ENCODE data around the gene GRPEL2. TPM values are rescaled to one million over a fixed set of nuclear protein-coding genes. Genes with fewer than 3 reads are reported as not detected.

The GRPEL2 gene
- total RNA-seq, 4 donors from 2014 or later, result 2.2 to 10.6 (median 6.4) TPM

DNA sequence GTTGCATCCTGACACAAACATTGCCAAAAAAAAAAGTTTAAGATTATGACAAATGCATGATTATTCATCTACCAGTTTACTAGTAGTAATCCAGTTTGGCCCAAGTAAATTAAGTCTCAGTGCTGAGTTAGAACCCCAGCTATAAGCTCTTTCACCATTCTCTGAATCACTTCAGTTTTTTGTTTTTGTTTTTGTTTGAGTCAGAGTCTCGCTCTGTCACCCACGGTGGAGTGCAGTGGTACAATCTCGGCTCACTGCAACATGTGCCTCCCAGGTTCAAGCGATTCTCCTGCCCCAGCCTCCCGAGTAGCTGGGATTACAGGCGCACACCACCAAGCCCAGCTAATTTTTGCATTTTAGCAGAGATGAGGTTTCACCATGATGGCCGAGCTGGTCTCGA, 11.1 kb downstream of the GRPEL2 start:
- Histone ChIP-seq H3K27me3 (no peaks in the 10 kb centered on the region), H3K9me3 (no peaks in the 10 kb centered on the region), H3K27ac (no peak overlapping the region), H3K4me1 (peaks cover 8 to 18% (median 11%) of the 10 kb centered on the region in 4 donors), H3K36me3 (peaks cover 0 to 19% (median 4%) of the 10 kb centered on the region in 4 donors), H3K4me3 (no peak overlapping the region)
- in situ Hi-C loops (cut with MboI; ENCODE audit: low pct_ligation_motif_present in 1 of 4, low pct_unique_long_range_greater_than_20kb in 1 of 4, low sequenced_read_pairs in 3 of 4) (no loop called here), intact Hi-C loops (cut with DNase I; ENCODE audit: low total_unique reads) (no loop called here)
- no peak for DNase-seq
- WGBS, 2 donors (ENCODE audit: low coverage in 1 of 2), result 90% methylated on average over 8 of the region's 8 CpGs; no CpG with 5 or more reads in 1 of the 2 donors
- TF ChIP-seq POLR2A (IDR thresholded peaks at IDR 0.05), result no peak
- TF ChIP-seq POLR2AphosphoS5 (IDR thresholded peaks at IDR 0.05), result no peak

DNA sequence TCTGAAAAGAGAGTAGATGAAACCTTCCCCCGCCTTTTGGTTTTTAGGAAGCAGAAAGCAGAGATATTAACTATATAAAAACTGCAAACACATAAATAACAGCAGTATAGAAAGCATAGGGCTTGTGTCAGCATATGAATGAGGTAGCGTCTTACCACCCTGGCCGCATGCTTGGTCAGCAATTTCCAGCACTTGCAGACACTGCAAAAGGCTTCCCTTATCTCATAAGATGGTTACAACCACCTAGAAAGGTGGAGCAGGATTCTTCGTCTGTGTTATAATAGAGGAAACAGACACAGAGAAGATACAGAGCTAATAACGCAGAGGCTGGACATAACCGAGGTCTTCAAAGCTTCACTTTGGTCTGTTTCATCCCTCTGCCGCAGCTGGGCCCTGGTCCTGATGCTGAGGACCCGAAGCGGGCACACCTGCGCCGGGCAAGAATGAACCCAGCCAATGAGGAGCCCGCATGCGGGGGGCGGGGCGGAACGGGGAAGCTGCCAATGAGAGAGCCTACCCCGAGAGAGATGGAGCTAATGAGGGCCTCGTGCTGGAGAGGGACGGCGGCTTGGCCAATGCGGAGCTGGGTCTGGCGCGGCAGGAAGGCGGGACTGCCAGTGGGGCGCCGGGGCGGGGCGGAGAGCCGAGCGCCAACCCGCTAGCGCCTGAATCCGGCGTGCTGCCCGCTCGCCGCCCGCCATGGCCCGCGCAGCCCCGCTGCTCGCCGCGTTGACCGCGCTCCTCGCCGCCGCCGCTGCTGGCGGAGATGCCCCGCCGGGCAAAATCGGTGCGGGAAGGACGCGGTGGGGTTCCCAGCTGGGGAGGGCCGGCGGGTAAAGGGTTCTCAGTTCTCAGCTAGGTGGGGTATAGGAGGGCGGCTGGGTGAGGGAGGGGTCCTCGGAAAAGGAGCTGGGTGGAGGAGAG, 12.3 kb downstream of the GRPEL2 start, which contains the start of gene PCYOX1L:
Gene PCYOX1L, plus strand, starts transcription at position 677 of the 924 bp plus-strand sequence. Its CDS starts 23 bp downstream, at position 700.
- TF ChIP-seq POLR2A (IDR thresholded peaks at IDR 0.05) (no peak), EP300 (IDR thresholded peaks at IDR 0.05; ENCODE audit: low read depth) (no peak), POLR2AphosphoS5 (IDR thresholded peaks at IDR 0.05) (no peak)
- TF ChIP-seq, protein P1, sequence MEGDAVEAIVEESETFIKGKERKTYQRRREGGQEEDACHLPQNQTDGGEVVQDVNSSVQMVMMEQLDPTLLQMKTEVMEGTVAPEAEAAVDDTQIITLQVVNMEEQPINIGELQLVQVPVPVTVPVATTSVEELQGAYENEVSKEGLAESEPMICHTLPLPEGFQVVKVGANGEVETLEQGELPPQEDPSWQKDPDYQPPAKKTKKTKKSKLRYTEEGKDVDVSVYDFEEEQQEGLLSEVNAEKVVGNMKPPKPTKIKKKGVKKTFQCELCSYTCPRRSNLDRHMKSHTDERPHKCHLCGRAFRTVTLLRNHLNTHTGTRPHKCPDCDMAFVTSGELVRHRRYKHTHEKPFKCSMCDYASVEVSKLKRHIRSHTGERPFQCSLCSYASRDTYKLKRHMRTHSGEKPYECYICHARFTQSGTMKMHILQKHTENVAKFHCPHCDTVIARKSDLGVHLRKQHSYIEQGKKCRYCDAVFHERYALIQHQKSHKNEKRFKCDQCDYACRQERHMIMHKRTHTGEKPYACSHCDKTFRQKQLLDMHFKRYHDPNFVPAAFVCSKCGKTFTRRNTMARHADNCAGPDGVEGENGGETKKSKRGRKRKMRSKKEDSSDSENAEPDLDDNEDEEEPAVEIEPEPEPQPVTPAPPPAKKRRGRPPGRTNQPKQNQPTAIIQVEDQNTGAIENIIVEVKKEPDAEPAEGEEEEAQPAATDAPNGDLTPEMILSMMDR (IDR thresholded peaks at IDR 0.05), result no peak
- peak; percentile 96 for DNase-seq
- H3K27ac ChIP-seq, result peak within 1 kb of the TSS; percentile 59 to 83 (median 75)
- H3K4me3 ChIP-seq, result peak within 1 kb of the TSS; percentile 49 to 72 (median 60)
- H3K27me3 ChIP-seq, result no peaks in the 10 kb centered on the region
- H3K36me3 ChIP-seq, result peaks cover 0 to 8% (median 0%) of the 10 kb centered on the region in 4 donors
- H3K4me1 ChIP-seq, result peaks cover 8 to 18% (median 11%) of the 10 kb centered on the region in 4 donors
- intact Hi-C loops (cut with DNase I; ENCODE audit: low total_unique reads), result no loop called here
- H3K9me3 ChIP-seq, result no peaks in the 10 kb centered on the region
- in situ Hi-C loops (cut with MboI; ENCODE audit: low pct_ligation_motif_present in 1 of 4, low pct_unique_long_range_greater_than_20kb in 1 of 4, low sequenced_read_pairs in 3 of 4), result no loop called here
- WGBS, 2 donors (ENCODE audit: low coverage in 1 of 2), result 3 to 17% methylated on average over 3 to 48 of the region's 61 CpGs

DNA sequence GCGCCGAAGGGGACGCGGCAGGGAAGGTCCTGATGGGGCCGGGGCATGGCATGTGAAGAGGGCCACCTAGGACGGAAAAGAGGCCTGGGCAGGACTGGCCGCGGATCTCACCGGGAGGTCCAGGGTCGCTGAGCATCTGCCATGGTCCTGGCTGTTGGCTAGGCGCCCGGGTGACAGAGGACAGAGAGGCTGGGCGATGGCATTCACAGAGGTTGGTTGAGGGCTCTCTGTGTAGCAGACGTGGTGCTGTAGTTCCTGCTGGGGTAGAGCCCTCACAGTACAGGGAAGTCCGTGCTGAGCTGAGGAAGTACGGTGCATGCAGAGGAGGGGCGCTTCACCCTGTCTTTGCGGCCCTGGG, 13.0 kb downstream of the GRPEL2 start:
- intact Hi-C loops (cut with DNase I; ENCODE audit: low total_unique reads), result no loop called here
- peak; percentile 39 for DNase-seq
- Histone ChIP-seq H3K36me3 (peaks cover 0 to 3% (median 0%) of the 10 kb centered on the region in 4 donors), H3K9me3 (no peaks in the 10 kb centered on the region), H3K27ac (peak overlapping the region; percentile 59 to 83 (median 75)), H3K27me3 (no peaks in the 10 kb centered on the region), H3K4me3 (peak overlapping the region; percentile 49 to 72 (median 60)), H3K4me1 (peaks cover 8 to 18% (median 11%) of the 10 kb centered on the region in 4 donors)
- in situ Hi-C loops (cut with MboI; ENCODE audit: low pct_ligation_motif_present in 1 of 4, low pct_unique_long_range_greater_than_20kb in 1 of 4, low sequenced_read_pairs in 3 of 4), result no loop called here
- 1% methylated on average over 18 of the region's 18 CpGs; no CpG with 5 or more reads in 1 of the 2 donors for WGBS, 2 donors (ENCODE audit: low coverage in 1 of 2)
- TF ChIP-seq EP300 (IDR thresholded peaks at IDR 0.05; ENCODE audit: low read depth) (no peak), POLR2AphosphoS5 (IDR thresholded peaks at IDR 0.05) (no peak), POLR2A (IDR thresholded peaks at IDR 0.05) (no peak)
- TF ChIP-seq, protein P1 (IDR thresholded peaks at IDR 0.05), result no peak

DNA sequence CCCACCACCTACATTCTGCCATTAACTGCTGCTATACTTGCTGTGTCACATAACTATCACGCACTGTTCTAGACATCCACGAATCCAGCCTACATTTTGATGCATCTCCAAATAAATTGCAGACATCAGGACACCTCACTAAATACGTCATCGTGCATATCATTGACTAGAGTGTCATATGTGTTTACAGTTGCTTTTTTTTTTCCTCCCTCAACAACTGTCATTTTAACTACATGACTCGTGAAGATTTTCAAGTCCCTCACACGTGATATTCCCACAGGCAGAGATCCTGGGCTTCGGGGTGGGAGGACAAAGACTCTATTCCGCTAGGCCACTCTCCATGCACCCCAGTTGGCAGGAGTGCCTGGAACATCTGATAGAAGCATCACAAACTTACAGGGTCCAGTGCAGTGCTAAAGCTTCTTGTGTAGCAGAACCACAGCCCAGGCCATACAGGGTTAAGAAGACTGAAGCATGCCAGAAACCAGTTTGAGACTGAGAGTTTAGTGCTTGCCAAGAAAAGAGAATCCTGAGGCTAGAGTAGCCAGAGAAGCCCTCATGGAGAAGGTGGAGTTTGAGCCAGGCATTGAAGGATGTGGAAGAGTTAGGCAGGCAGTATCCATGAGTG, 13.7 kb downstream of the GRPEL2 start:
- no peak for DNase-seq
- TF ChIP-seq POLR2AphosphoS5 (IDR thresholded peaks at IDR 0.05) (no peak), EP300 (IDR thresholded peaks at IDR 0.05; ENCODE audit: low read depth) (no peak), POLR2A (IDR thresholded peaks at IDR 0.05) (no peak)
- TF ChIP-seq, protein P1 (IDR thresholded peaks at IDR 0.05), result no peak
- peaks cover 8 to 18% (median 11%) of the 10 kb centered on the region in 4 donors for H3K4me1 ChIP-seq
- no peak overlapping the region for H3K4me3 ChIP-seq
- H3K36me3 ChIP-seq, result no peaks in the 10 kb centered on the region
- in situ Hi-C loops (cut with MboI; ENCODE audit: low pct_ligation_motif_present in 1 of 4, low pct_unique_long_range_greater_than_20kb in 1 of 4, low sequenced_read_pairs in 3 of 4), result no loop called here
- no peaks in the 10 kb centered on the region for H3K9me3 ChIP-seq
- no peak overlapping the region for H3K27ac ChIP-seq
- intact Hi-C loops (cut with DNase I; ENCODE audit: low total_unique reads), result no loop called here
- 79 to 83% methylated on average over 4 to 8 of the region's 8 CpGs for WGBS, 2 donors (ENCODE audit: low coverage in 1 of 2)
- no peaks in the 10 kb centered on the region for H3K27me3 ChIP-seq
